GM12872 (cell line): ENCODE measurements around the gene PLD5.

Experiments
- CTCF ChIP-seq: IDR thresholded peaks from 3 replicates; pipeline ENCODE4 v1.5.1; 2011; ENCODE audit warnings: low read depth, mild to moderate bottlenecking, low read length, moderate library complexity; ENCODE audit not compliant: insufficient read depth

PLD5 gene

GRCh38 chr1:242524571-242525359 lies at the start of gene PLD5:
Gene PLD5 (minus strand): TSS chr1:242524697.
- TF ChIP-seq CTCF, result no peak

DNA sequence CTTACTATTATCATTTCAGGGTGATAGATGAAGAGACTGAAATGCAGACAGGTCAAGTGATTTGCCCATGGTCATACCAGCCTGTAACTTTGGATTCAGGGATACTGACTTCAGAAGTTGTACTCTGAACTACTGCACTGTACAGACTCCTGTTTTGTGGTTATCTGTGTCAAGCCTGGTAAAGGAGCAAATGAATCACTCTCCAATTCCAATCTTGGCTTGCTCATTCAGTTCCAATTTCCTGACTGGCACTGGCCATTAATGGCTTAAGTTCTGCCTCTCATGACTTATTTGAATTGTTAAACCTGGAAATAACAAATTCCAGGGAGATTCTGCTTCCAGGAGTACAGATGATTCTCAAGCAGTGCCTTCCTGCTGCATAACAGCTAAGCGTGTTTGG lies 45.4 kb upstream of the PLD5 start:
- no peak for TF ChIP-seq CTCF

GRCh38 chr1:242568666-242569065 lies 44.2 kb upstream of the PLD5 start:
- TF ChIP-seq CTCF, result no peak

DNA sequence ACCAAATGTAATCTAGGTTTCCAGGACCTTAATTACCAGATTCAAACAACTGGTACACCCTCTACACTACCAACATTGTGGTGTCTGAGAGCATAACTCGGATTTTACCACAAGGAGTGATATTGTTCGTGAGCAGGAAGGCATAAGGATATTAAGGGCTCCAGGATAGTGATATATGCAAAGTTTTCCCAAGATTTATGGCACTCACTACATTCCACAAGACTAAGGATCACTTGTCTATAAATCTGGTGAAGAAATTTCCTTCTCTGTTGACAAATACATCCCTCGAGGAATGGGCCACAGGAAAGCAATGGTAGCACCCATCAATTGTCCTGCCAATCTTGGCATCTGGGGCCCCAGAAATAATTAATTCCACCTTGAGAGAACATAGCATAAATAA lies 43.1 kb upstream of the PLD5 start:
- no peak for TF ChIP-seq CTCF

GRCh38 chr1:242556759-242557158 lies 32.3 kb upstream of the PLD5 start:
- no peak for TF ChIP-seq CTCF

- no peak for TF ChIP-seq CTCF
These were observed 31.8 kb upstream of the PLD5 start for GRCh38 chr1:242556276-242556675.

- TF ChIP-seq CTCF, result no peak
These were observed 30.1 kb upstream of the PLD5 start for GRCh38 chr1:242554577-242554976.
